NCI-H2196 (cell line): ENCODE data around the gene ACOX2.

Experiments used
- DNase-seq: peaks from one replicate; lab custom pipeline; 2025; ENCODE audit not compliant: unreplicated experiment; lab: John Stamatoyannopoulos, UW

The ACOX2 gene

GRCh38 chr3:58514405-58514804 lies 22.6 kb downstream of the ACOX2 start:
- DNase-seq = no peak

- no peak for DNase-seq
Observed at GRCh38 chr3:58508437-58508836, 28.6 kb downstream of the ACOX2 start.

DNA sequence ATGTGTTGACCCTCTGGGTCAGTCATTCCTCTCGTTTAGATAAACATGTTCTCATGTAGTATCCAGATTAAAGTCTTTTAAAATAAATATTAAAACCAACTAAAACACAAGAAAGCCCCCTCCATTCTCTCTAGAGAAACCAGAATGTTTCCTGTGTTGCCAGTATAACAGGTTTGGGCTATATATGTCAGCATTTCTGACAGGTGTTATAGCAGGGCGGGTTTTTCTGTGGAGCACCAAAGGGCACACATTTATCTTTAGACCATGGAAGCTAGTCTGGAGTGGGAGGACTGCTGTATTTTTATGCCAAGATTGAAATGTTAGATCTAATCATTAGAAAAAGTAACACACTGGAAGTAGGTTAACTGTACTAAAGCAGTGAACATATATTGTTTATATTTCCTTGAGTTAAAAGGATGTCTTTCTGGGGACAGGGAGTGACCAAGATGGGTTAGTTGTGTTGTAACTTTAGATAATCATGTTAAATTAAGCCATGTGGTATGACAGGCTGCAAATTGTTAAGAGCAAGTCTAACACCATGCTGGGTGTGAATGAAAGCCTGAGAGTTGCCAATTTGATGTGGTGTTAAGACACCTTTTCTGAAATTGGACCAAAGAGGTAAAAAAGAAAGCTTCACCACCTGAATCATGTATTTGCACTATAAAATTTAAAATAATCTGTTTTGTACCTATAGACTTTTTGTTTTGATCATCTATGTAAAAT lies 29.5 kb downstream of the ACOX2 start:
- DNase-seq = no peak

- DNase-seq = no peak
Observed at GRCh38 chr3:58502872-58503271, 34.1 kb downstream of the ACOX2 start.

- DNase-seq = peak; percentile 7
Observed at GRCh38 chr3:58497097-58497496, 39.9 kb downstream of the ACOX2 start.

DNA sequence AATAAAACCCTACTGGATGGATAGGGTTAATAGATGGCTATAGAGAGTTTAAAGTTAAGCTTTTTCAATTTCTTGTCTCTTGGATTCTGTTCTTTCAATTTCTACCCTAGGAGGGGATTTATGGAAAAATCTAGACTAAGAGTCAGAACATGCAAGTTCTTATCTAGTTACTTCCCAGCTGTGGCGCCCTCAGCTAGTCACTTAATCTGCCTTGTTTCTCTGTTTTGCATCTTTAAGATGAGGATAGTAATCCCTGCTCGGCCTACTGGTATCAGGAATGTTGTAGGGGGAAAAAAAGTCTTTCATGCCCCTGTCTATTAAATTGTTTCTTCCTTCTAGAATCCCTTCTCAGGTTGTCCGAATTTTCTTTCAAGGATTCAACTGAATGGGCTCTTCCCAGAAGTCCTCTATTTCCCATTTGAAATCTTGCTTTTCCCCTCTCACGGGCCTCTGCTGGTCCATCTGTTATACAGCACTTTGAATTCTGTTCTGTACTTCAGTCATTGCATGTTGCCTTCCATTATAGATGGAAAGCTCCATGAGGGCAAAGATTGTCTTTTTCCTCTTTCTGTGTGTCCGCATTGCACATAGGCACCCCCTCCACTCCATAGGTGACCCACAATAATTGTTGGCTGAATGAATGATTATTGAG lies 40.7 kb downstream of the ACOX2 start:
- no peak for DNase-seq

GRCh38 chr3:58495101-58495500 lies 41.9 kb downstream of the ACOX2 start:
- no peak for DNase-seq

- no peak for DNase-seq
Observed at GRCh38 chr3:58494107-58494506, 42.9 kb downstream of the ACOX2 start.

DNA sequence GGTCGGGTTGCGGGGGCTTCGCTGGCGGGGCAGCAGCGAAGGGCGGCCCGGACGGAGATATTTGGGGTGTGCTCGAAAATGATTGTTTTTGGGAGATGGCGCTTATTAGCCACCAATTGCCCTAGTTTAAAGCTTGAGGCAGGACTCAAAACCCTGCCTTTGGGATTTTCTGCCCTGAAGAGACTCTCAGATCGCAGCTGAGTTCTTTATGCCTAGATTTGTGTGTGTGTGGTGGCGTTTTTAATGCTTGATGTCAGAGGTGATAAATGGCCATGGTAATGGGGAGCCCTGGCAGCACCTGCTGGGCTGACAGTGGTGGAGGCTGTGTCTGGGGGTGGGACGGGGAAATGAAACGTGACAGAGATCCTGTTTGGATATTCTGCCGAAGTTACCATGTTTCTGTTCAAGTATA lies 44.5 kb downstream of the ACOX2 start:
- DNase-seq = no peak

GRCh38 chr3:58491506-58492402 lies 45.2 kb downstream of the ACOX2 start, which contains the start of gene KCTD6:
TSS of gene KCTD6 (plus strand) at chr3:58492096. CDS start at chr3:58498756, 6,660 bp downstream.
- DNase-seq = peak; percentile 79

GRCh38 chr3:58490860-58491501 lies 46.0 kb downstream of the ACOX2 start:
- no peak for DNase-seq

DNA sequence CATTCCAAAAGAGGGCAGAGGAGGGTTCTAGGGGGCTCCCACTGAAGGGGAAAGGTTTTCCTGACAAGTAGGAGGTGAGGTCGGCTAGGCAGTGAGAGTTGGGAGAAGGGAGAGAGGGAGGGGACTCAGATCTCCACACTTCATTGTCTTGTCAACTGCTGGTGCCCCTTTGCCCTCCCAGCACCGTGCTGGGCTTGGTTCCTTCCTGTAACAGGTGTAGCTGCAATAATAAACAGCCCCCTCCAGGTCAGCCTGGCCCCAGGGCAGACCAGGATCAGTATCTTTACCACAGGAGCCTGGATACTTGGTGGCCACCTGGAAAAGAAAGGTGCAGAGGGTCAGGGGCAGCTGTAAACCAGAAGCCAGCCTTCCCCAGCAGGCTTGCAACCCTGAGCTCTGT lies 48.0 kb downstream of the ACOX2 start:
- no peak for DNase-seq

GRCh38 chr3:58487140-58487886 lies 49.7 kb downstream of the ACOX2 start:
- no peak for DNase-seq

- DNase-seq = no peak
Observed at GRCh38 chr3:58485801-58486435, 51.1 kb downstream of the ACOX2 start.

- no peak for DNase-seq
Observed at GRCh38 chr3:58484722-58485069, 52.3 kb downstream of the ACOX2 start.

DNA sequence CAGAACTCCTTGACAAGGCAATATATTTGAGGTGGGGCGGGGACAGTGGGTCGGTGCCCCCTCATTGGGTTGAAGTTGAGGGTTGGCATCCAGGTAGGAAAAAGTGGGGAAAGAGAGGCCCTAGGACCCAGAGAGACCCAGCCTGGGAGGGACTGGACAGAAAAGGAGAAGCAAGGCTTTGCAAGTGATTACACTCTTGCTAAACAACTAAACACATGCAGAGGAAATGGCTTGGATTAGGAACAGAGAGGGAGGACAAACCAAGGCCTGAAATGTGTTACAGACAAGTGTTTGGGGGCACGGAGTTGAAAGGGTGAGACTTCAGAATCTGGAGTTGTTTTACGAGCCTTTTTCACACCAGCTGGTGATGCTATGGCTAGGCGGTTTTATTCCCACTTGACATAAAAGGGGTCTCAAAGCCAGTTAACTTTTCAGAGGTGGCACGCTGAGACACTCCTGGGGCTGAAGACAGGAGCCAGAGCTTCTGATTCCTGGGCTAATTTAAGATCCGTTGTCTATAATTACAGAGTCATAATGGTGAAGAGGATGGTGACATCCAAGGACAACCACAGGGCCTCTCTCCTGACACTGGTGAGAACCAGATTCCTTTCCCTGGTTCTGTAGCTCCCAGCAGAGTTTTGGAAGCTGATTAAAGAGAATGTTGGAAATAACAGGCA lies 52.8 kb downstream of the ACOX2 start:
- no peak for DNase-seq

DNA sequence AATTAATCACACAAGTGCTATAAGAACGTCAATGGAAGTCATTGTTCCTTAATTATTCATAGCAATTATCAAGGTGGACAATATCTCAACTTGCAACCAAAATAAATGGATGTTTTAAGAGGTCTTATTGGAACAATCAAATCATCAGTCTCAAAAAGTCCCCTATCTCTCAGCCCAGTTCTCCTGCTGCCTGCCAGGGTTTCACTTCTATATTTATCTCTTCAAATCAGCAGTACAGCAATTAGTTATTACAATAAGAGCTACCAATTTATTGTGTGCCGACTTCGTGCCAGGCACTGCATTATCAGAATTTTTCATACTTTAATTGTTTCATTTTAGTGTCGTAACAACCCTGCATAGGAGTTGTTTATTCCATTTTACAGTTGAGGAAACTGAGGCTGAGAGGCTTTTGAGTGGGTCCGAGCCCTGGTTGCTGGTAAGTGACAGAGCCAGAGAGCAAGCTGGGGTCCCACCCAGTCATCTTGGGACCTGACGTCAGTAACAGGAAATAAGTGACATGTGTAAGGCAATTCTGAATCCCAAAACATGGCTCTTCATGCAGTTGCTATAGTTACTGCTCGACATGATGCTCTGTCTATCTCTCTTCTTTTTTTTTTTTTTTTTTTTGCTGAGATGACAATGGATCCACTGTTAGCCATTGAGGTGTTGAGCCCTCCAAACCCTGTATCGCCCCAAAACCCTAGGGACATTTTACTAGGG lies 53.9 kb downstream of the ACOX2 start:
- no peak for DNase-seq

- no peak for DNase-seq
Observed at GRCh38 chr3:58480309-58480708, 56.7 kb downstream of the ACOX2 start.

- no peak for DNase-seq
Observed at GRCh38 chr3:58478781-58479180, 58.2 kb downstream of the ACOX2 start.
